Colonic mucosa (tissue), 4 donors: Measurements from ENCODE around the gene OR52N5. TPM values are rescaled to one million over a fixed set of nuclear protein-coding genes. Genes with fewer than 3 reads are reported as not detected.

Experiments
- DNase-seq: peaks from one replicate; pipeline ENCODE4 v3.0.0-alpha.2; 2020
- H3K27ac ChIP-seq: fragments of 200-600 bp; one replicate; pipeline ENCODE4 v1.8.0; 2021
- H3K27me3 ChIP-seq: fragments of 200-600 bp; one replicate; pipeline ENCODE4 v1.8.0; 2021
- H3K36me3 ChIP-seq: fragments of 200-600 bp; one replicate; pipeline ENCODE4 v1.8.0; 2021
- H3K4me1 ChIP-seq: fragments of 200-600 bp; one replicate; pipeline ENCODE4 v1.8.0; 2021; ENCODE audit warnings: mild to moderate bottlenecking
- H3K4me3 ChIP-seq: fragments of 200-600 bp; one replicate; pipeline ENCODE4 v1.8.0; 2021
- H3K9ac ChIP-seq, 2 donors: one replicate each; pipeline ENCODE4 v1.7.0; 2013; ENCODE audit warnings: control low read depth in 2 of 2, low read depth in 2 of 2, low read length in 2 of 2
- H3K9me3 ChIP-seq: fragments of 200-600 bp; one replicate; pipeline ENCODE4 v1.8.0; 2021
- intact Hi-C: fragments of 100-400 bp; cut with DNase I; formaldehyde crosslinking; loops from one replicate; pipeline ENCODE4 v1.14.1; 2022
- total RNA-seq, 2 donors: library from RNA; stranded (reverse); fragmentation: NEBNext Ultra II Directional in 1 of 2; extraction: Animal tissue kit (Norgen Biotek cat#: 25700) in 1 of 2; gene quantifications; one replicate each; pipeline ENCODE4 v1.2.1, GENCODE V29; 2021
- TF ChIP-seq, protein P1 (sequence below): fragments of 200-600 bp; IDR thresholded peaks from one replicate; pipeline ENCODE4 v1.8.0; 2022; ENCODE audit warnings: antibody characterized with exemption, mild to moderate bottlenecking
- donor health status: healthy.
- donor health status: DM: no; HTN: no; CAD: no.
- donor health status: DM: no; HTN: no; CAD: no.

Gene OR52N5
- total RNA-seq, 2 donors from 2014 or later: not detected

DNA sequence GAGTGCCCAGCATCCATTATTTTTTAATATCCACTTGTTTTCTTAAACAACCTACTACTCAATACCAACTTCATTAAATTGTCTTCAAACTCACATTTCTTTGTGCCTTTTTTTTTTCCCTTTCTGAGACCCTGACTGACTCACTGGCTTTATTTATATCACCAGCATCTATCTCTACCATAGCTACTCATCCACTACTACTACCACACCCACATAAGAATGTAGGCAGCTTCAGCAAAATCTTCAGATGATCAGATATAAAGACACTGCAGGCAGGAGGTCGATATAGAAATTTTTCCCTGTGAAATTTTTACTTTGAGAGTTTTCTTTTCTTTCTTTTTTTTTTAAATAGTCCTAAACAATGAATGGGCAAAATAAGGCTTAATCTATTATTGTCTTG lies 44.7 kb downstream of the OR52N5 start:
- H3K4me1 ChIP-seq: no peaks in the 10 kb centered on the region
- intact Hi-C loops: no loop called here
- H3K27ac ChIP-seq: no peak overlapping the region
- H3K27me3 ChIP-seq: no peaks in the 10 kb centered on the region
- no peak for DNase-seq
- no peak overlapping the region for H3K4me3 ChIP-seq
- H3K9me3 ChIP-seq: no peaks in the 10 kb centered on the region
- TF ChIP-seq, protein P1, sequence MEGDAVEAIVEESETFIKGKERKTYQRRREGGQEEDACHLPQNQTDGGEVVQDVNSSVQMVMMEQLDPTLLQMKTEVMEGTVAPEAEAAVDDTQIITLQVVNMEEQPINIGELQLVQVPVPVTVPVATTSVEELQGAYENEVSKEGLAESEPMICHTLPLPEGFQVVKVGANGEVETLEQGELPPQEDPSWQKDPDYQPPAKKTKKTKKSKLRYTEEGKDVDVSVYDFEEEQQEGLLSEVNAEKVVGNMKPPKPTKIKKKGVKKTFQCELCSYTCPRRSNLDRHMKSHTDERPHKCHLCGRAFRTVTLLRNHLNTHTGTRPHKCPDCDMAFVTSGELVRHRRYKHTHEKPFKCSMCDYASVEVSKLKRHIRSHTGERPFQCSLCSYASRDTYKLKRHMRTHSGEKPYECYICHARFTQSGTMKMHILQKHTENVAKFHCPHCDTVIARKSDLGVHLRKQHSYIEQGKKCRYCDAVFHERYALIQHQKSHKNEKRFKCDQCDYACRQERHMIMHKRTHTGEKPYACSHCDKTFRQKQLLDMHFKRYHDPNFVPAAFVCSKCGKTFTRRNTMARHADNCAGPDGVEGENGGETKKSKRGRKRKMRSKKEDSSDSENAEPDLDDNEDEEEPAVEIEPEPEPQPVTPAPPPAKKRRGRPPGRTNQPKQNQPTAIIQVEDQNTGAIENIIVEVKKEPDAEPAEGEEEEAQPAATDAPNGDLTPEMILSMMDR: no peak
- H3K9ac ChIP-seq: no peak overlapping the region
- no peaks in the 10 kb centered on the region for H3K36me3 ChIP-seq

DNA sequence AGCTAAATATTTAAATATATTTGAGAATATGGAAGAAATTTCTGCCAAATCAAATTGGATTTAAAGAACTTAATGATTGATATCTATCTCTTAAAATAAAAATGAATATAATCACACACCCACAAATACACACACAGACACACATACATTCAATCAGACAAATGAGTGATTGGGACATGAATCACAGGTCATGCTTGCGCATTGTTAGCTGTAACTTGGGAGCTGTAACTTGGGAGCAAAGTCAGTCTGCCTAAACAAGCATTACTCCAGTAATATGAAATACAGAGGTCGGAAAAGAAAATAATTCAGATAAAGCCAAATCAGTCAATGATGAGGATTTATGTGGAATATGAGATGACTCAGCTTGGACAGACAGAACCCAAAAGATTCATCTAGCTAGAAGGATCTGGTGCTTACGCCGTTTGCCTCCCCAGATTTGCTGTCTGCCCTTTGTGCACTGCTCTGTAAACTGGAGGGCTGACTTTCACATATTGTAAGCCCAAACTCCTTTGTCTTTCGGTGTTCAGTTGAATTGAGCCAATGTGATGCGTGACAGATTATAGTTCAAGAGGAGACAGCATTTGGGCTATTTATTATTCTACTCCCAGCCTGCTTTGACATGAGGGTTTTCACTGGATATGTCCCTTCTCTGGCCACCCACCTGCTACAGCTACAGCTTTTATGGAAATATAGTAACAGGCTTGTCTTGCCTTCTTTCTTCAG lies 45.3 kb downstream of the OR52N5 start:
- no peaks in the 10 kb centered on the region for H3K27me3 ChIP-seq
- no peak overlapping the region for H3K4me3 ChIP-seq
- intact Hi-C loops: no loop called here
- no peaks in the 10 kb centered on the region for H3K9me3 ChIP-seq
- TF ChIP-seq, protein P1: no peak
- no peaks in the 10 kb centered on the region for H3K4me1 ChIP-seq
- DNase-seq: no peak
- H3K27ac ChIP-seq: no peak overlapping the region
- H3K36me3 ChIP-seq: no peaks in the 10 kb centered on the region
- H3K9ac ChIP-seq: no peak overlapping the region

DNA sequence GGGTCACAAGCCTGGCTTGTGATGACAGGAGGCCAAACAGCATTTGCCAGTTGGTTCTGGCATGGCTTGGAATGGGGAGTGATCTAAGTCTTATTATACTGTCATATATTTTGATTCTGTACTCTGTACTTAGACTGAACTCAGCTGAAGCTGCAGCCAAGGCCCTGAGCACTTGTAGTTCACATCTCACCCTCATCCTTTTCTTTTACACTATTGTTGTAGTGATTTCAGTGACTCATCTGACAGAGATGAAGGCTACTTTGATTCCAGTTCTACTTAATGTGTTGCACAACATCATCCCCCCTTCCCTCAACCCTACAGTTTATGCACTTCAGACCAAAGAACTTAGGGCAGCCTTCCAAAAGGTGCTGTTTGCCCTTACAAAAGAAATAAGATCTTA lies 46.1 kb downstream of the OR52N5 start:
- Histone ChIP-seq H3K9me3 (no peaks in the 10 kb centered on the region), H3K4me1 (no peaks in the 10 kb centered on the region), H3K27ac (no peak overlapping the region), H3K27me3 (no peaks in the 10 kb centered on the region), H3K4me3 (no peak overlapping the region), H3K9ac (no peak overlapping the region), H3K36me3 (no peaks in the 10 kb centered on the region)
- no peak for DNase-seq
- TF ChIP-seq, protein P1: no peak
- intact Hi-C loops: no loop called here

DNA sequence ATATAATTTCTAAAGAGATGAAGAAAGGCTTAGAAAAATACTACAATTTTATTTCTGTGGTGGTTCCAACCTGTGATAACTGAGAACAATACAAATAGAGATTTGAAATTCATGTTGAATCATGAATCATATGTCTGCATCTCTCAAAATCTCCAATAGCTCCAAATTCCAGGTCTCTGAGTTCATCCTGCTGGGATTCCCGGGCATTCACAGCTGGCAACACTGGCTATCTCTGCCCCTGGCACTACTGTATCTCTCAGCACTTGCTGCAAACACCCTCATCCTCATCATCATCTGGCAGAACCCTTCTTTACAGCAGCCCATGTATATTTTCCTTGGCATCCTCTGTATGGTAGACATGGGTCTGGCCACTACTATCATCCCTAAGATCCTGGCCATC lies 46.8 kb downstream of the OR52N5 start, which contains the start of gene OR56B1:
Gene OR56B1 (plus strand): TSS at position 53 of the 400 bp plus-strand sequence. CDS start 69 bp downstream, at position 122.
- DNase-seq: no peak
- H3K27me3 ChIP-seq: no peaks in the 10 kb centered on the region
- no peak within 1 kb of the TSS for H3K9ac ChIP-seq
- no peak within 1 kb of the TSS for H3K4me3 ChIP-seq
- TF ChIP-seq, protein P1: no peak
- H3K9me3 ChIP-seq: no peaks in the 10 kb centered on the region
- no peaks in the 10 kb centered on the region for H3K36me3 ChIP-seq
- no peaks in the 10 kb centered on the region for H3K4me1 ChIP-seq
- intact Hi-C loops: no loop called here
- H3K27ac ChIP-seq: no peak within 1 kb of the TSS

DNA sequence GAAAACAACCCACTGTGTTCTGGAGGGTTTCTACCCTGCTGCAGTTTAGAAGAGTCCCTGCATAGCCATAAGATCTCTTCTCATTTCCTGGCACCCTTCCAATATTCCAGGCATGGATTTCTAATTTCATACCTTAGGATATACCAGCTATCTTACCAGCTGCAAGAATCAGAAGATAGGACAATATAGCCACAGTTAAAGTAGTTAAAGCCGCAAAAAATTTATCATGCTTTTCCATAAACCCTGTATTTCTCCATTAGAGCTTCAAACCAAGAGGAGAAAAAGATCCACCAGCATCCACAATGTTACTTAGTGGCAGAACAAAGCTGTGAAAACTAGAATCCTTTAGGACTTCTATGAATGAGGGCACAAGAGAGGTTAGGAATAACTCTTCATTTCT lies 55.5 kb downstream of the OR52N5 start:
- intact Hi-C loops: no loop called here
- TF ChIP-seq, protein P1: no peak

More for the DNA sequence above, 55.5 kb downstream of the OR52N5 start:
- H3K9ac ChIP-seq: no peak overlapping the region
- no peak overlapping the region for H3K27ac ChIP-seq
- H3K4me1 ChIP-seq: no peaks in the 10 kb centered on the region
- no peaks in the 10 kb centered on the region for H3K36me3 ChIP-seq
- H3K4me3 ChIP-seq: no peak overlapping the region
- no peaks in the 10 kb centered on the region for H3K27me3 ChIP-seq
- no peaks in the 10 kb centered on the region for H3K9me3 ChIP-seq
- no peak for DNase-seq
